MM.1S (cell line): ENCODE measurements around the gene OR14A2.
"Not testable (repeated sequence)": the region's sequence is repeated elsewhere in the genome, so short reads cannot be mapped to it uniquely, and the experiment has no call there.

Experiments used
- DNase-seq: peaks from one replicate; pipeline ENCODE4 v3.0.0-alpha.2; 2015
- H2AFZ ChIP-seq: fragments of 300-600 bp; sonication (generic); 2 replicates; pipeline ENCODE4 v1.6.0; 2016; ENCODE audit warnings: antibody characterized with exemption, low read length
- H3F3A ChIP-seq: fragments of 300-600 bp; sonication (generic); 2 replicates; pipeline ENCODE4 v1.6.1; 2016; ENCODE audit warnings: mild to moderate bottlenecking, antibody characterized with exemption, low read length, moderate library complexity, mixed read lengths; ENCODE audit not compliant: insufficient read depth
- H3K27ac ChIP-seq: fragments of 300-600 bp; sonication (generic); 2 replicates; pipeline ENCODE4 v1.5.1; 2016; ENCODE audit warnings: mild to moderate bottlenecking, low read length
- H3K27me3 ChIP-seq: fragments of 300-600 bp; sonication (generic); replicated peaks from 2 replicates; pipeline ENCODE4 v1.6.0; 2016; ENCODE audit warnings: low read length; ENCODE audit not compliant: insufficient read depth
- H3K36me3 ChIP-seq: fragments of 300-600 bp; sonication (generic); replicated peaks from 2 replicates; pipeline ENCODE4 v1.6.1; 2016; ENCODE audit warnings: mild to moderate bottlenecking, low read length, mixed read lengths; ENCODE audit not compliant: insufficient read depth
- H3K4me1 ChIP-seq: fragments of 300-600 bp; sonication (generic); 2 replicates; pipeline ENCODE4 v1.6.1; 2016; ENCODE audit warnings: low read length, mixed read lengths
- H3K4me2 ChIP-seq: fragments of 300-600 bp; sonication (generic); 2 replicates; pipeline ENCODE4 v1.6.0; 2016; ENCODE audit warnings: low read depth, low read length
- H3K4me3 ChIP-seq: fragments of 300-600 bp; sonication (generic); 2 replicates; pipeline ENCODE4 v1.5.1; 2016; ENCODE audit warnings: low read length, mixed read lengths
- H3K79me2 ChIP-seq: fragments of 300-600 bp; sonication (generic); 2 replicates; pipeline ENCODE4 v1.6.1; 2016; ENCODE audit warnings: mixed run types, low read length, mixed read lengths
- H3K9ac ChIP-seq: fragments of 300-600 bp; sonication (generic); 2 replicates; pipeline ENCODE4 v1.6.1; 2016; ENCODE audit warnings: low read length, mixed read lengths
- H3K9me2 ChIP-seq: fragments of 300-600 bp; sonication (generic); replicated peaks from 2 replicates; pipeline ENCODE4 v1.6.1; 2016; ENCODE audit warnings: mild to moderate bottlenecking, low read length, mixed read lengths; ENCODE audit not compliant: insufficient read depth
- H3K9me3 ChIP-seq: fragments of 300-600 bp; sonication (generic); replicated peaks from 2 replicates; pipeline ENCODE4 v1.6.1; 2016; ENCODE audit warnings: mild to moderate bottlenecking, low read length, mixed read lengths; ENCODE audit not compliant: insufficient read depth
- H4K20me1 ChIP-seq: fragments of 300-600 bp; sonication (generic); 2 replicates; pipeline ENCODE4 v1.6.1; 2016; ENCODE audit warnings: mild to moderate bottlenecking, low read length, moderate library complexity, mixed read lengths; ENCODE audit not compliant: insufficient read depth
- CTCF ChIP-seq: fragments of 300-600 bp; sonication (generic); IDR thresholded peaks from 2 replicates; pipeline ENCODE4 v1.5.1; 2016; ENCODE audit warnings: antibody characterized with exemption, low read length, mixed read lengths
- EZH2 ChIP-seq: fragments of 300-600 bp; sonication (generic); optimal IDR thresholded peaks from 2 replicates; pipeline ENCODE3; 2017; ENCODE audit warnings: low read depth, mild to moderate bottlenecking, antibody characterized with exemption, low read length, mixed read lengths
- EZH2phosphoT487 ChIP-seq: fragments of 300-600 bp; sonication (generic); IDR thresholded peaks from 2 replicates; pipeline ENCODE4 v1.6.1; 2018; ENCODE audit warnings: antibody characterized with exemption, low read length

OR14A2 gene

GRCh38 chr1:247749870-247750269, 1.9 kb upstream of the OR14A2 start:
- H3K36me3 ChIP-seq, result no peaks in the 10 kb centered on the region
- no peaks in the 10 kb centered on the region for H3K79me2 ChIP-seq
- no peaks in the 10 kb centered on the region for H3K27me3 ChIP-seq
- no peaks in the 10 kb centered on the region for H3F3A ChIP-seq
- no peaks in the 10 kb centered on the region for H4K20me1 ChIP-seq
- no peak overlapping the region for H3K4me2 ChIP-seq
- DNase-seq, result no peak
- H3K9ac ChIP-seq, result no peak overlapping the region
- H3K4me1 ChIP-seq, result no peaks in the 10 kb centered on the region
- H3K9me3 ChIP-seq, result no peaks in the 10 kb centered on the region
- H2AFZ ChIP-seq, result no peak overlapping the region
- no peak overlapping the region for H3K27ac ChIP-seq
- TF ChIP-seq EZH2 (no peak), CTCF (no peak), EZH2phosphoT487 (no peak)
- no peaks in the 10 kb centered on the region for H3K9me2 ChIP-seq
- no peak overlapping the region for H3K4me3 ChIP-seq

- H3K36me3 ChIP-seq, result no peaks in the 10 kb centered on the region
- no peaks in the 10 kb centered on the region for H3F3A ChIP-seq
- H3K9ac ChIP-seq, result no peak overlapping the region
- H2AFZ ChIP-seq, result no peak overlapping the region
- H3K27ac ChIP-seq, result no peak overlapping the region
- no peaks in the 10 kb centered on the region for H3K79me2 ChIP-seq
- no peak for DNase-seq
- H3K4me3 ChIP-seq, result no peak overlapping the region
- no peaks in the 10 kb centered on the region for H3K27me3 ChIP-seq
- H3K4me1 ChIP-seq, result no peaks in the 10 kb centered on the region
- no peaks in the 10 kb centered on the region for H3K9me2 ChIP-seq
- H4K20me1 ChIP-seq, result no peaks in the 10 kb centered on the region
- no peak for TF ChIP-seq EZH2
- TF ChIP-seq EZH2phosphoT487, result no peak
- no peak for TF ChIP-seq CTCF
- H3K9me3 ChIP-seq, result no peaks in the 10 kb centered on the region
- no peak overlapping the region for H3K4me2 ChIP-seq
Observed at GRCh38 chr1:247747616-247748015, 325 bp downstream of the OR14A2 start.

- H3K27me3 ChIP-seq, result no peaks in the 10 kb centered on the region
- H3K4me3 ChIP-seq, result no peak overlapping the region
- H3K36me3 ChIP-seq, result no peaks in the 10 kb centered on the region
- DNase-seq, result no peak
- no peaks in the 10 kb centered on the region for H4K20me1 ChIP-seq
- H2AFZ ChIP-seq, result no peak overlapping the region
- H3K9me3 ChIP-seq, result no peaks in the 10 kb centered on the region
- H3K4me2 ChIP-seq, result no peak overlapping the region
- no peak overlapping the region for H3K27ac ChIP-seq
- H3K9ac ChIP-seq, result no peak overlapping the region
- H3K9me2 ChIP-seq, result no peaks in the 10 kb centered on the region
- H3F3A ChIP-seq, result no peaks in the 10 kb centered on the region
- H3K4me1 ChIP-seq, result no peaks in the 10 kb centered on the region
- no peaks in the 10 kb centered on the region for H3K79me2 ChIP-seq
- no peak for TF ChIP-seq EZH2
- TF ChIP-seq CTCF, result no peak
- no peak for TF ChIP-seq EZH2phosphoT487
Observed at GRCh38 chr1:247746391-247746935, 1.5 kb downstream of the OR14A2 start.

- not testable (repeated sequence) for H3K9me3 ChIP-seq, H3K27ac ChIP-seq, DNase-seq, H3K27me3 ChIP-seq, H4K20me1 ChIP-seq, H3K9ac ChIP-seq, H3K4me1 ChIP-seq, H3K9me2 ChIP-seq, H3K79me2 ChIP-seq, H3K4me3 ChIP-seq, H3F3A ChIP-seq, H3K4me2 ChIP-seq, H3K36me3 ChIP-seq, H2AFZ ChIP-seq
Observed at GRCh38 chr1:247742215-247742760, 5.7 kb downstream of the OR14A2 start.
